ENCODE measurements around the gene KRT4.
"Not testable (repeated sequence)": the region's sequence is repeated elsewhere in the genome, so short reads cannot be mapped to it uniquely, and the experiment has no call there.

KRT4 gene

GRCh38 chr12:52807544-52808470 lies 6.1 kb downstream of the KRT4 start:
- DNase-seq (ENCODE audit: low read depth in 2 of 2), result no peak

- no peak for DNase-seq (ENCODE audit: low read depth in 2 of 2)
These were observed 6.9 kb downstream of the KRT4 start for GRCh38 chr12:52806821-52807543.

GRCh38 chr12:52806169-52806811 lies 7.6 kb downstream of the KRT4 start:
- DNase-seq (ENCODE audit: low read depth in 2 of 2), result no peak

DNA sequence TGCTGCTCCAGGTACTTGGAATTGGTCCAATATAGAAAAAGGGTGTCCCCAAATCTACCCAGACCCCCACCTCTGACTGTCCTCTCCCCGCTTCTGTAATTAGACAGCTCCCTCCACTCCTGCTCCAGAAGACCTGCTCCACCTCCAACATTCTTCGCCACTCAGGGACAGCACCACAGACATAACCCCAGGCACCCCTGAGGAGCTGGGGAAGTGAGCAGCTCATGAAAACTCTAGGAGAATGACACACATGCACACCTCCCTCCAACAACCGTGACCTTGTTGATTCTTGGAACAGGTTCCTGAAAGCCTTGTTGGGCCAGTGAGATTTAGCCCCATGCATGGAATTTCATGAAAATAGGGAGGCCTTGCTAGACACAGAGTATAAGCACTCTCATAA lies 8.2 kb downstream of the KRT4 start:
- no peak for DNase-seq (ENCODE audit: low read depth in 2 of 2)

DNA sequence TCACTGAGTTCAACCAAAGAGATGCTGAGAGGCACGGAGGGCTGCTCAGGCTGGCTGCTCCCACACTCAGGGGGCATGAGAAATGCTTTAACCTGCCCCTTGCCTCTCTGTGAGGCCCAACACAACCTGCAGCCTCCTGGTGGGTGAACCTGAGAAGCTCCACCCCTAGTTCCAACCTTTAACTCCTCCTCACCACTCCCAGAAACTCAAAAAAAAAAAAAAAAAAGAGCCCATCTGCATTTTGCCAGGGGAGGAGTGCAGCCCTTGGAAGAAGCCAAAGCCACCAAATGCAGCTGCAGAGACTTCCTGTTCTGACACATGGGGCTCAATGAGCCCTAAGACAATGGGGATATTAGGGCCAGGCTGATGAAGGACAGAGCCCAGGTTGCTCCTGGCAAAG lies 8.9 kb downstream of the KRT4 start:
- DNase-seq (ENCODE audit: low read depth in 2 of 2), result no peak

GRCh38 chr12:52802442-52802841 lies 11.5 kb downstream of the KRT4 start:
- DNase-seq (ENCODE audit: low read depth in 2 of 2), result no peak

GRCh38 chr12:52801773-52802172 lies 12.1 kb downstream of the KRT4 start:
- DNase-seq (ENCODE audit: low read depth in 2 of 2), result no peak

GRCh38 chr12:52800259-52800917 lies 13.5 kb downstream of the KRT4 start:
- no peak for DNase-seq (ENCODE audit: low read depth in 2 of 2)

- DNase-seq (ENCODE audit: low read depth in 2 of 2), result no peak
These were observed 14.3 kb downstream of the KRT4 start for GRCh38 chr12:52799505-52800211.

DNA sequence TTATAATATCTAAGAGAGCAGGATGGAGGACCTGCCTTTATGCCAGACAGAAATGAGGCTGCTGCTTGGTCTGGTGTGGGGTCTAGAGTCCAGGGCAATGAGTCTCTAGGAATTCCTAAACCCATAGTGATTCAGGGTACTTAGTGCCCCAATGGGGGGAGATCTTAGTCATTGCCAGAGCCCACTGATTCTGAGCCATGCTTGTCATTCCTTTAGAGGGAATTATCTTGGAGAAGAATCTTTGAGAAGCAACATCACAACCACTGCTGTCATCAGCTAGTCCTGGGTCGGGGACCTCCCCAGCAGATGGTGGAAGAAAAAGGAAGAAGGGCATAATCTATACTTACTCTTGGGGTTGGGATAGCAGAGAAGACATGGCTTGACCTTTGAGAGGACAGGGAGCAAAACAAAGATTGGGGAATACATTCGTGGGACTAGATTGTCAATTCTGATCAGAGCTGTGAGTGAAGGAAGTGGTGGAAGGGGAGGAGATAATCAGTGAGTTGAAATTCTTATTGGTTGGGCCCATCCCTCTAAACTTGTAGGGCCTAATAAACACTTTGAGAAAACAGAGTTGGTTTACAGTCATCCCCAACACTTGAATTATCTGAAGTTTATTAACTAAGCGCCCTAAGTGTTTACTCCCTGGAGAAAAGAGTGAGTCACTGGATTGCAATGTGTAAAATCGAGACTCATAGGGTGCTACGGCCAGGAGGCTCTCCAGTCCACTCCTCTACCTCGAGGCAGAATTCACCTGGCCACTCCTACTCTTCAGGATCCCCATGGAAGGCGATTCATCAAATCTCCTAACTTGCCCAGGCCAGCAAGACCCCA lies 15.0 kb downstream of the KRT4 start:
- DNase-seq (ENCODE audit: low read depth in 2 of 2), result no peak

GRCh38 chr12:52798003-52798670 lies 15.8 kb downstream of the KRT4 start:
- DNase-seq (ENCODE audit: low read depth in 2 of 2), result no peak

DNA sequence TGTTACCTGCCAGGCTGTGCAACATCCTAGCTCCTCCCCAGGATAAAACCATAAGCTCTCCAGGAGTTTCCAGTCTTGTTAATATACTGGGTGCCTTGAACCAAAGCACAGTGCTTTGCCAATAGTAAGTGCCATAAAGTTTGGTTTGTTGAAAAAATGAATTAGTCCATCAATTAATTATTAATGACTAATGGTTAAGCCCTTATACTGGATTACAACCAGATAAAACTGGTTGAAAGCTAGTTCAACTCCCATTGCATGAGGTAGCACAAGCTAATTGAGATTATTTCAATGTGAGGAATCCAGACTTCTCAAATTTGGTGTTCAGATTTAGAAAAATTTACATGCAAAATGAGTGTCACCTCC lies 16.4 kb downstream of the KRT4 start:
- no peak for DNase-seq (ENCODE audit: low read depth in 2 of 2)

DNA sequence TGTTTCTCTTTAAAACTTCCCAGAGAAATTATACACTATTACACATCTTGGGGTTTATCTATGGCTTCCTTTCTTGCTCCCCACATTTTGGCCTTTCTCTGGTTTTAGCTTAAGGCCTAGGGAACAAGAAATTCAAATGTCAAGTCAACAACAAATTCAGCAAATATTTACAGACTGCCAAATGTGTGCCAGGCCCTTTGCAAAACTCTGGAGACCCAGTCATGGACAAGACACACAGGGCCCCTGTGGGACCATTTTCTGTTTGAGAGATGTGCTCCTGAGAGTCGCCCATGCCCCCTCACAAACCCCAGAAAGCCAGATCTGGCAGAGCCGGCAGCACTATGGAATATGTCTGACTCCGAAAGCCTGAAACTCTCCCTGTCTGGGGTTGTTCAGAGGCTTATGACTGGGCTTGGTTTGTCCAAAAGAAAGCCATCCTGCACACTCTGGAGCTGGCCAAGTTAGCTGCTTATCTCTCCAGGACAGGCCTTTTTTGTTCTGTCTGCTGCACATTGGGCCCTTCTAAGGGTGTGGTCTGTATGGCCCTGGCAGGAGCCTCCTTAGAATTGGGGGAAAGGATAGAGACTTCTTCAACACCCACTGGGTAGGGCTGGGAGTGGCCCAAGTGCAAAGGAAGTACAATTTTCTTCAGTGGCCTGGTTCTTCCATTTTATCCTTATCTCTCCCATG lies 16.9 kb downstream of the KRT4 start:
- DNase-seq (ENCODE audit: low read depth in 2 of 2), result no peak

GRCh38 chr12:52796429-52796794 lies 17.5 kb downstream of the KRT4 start:
- DNase-seq (ENCODE audit: low read depth in 2 of 2), result no peak

DNA sequence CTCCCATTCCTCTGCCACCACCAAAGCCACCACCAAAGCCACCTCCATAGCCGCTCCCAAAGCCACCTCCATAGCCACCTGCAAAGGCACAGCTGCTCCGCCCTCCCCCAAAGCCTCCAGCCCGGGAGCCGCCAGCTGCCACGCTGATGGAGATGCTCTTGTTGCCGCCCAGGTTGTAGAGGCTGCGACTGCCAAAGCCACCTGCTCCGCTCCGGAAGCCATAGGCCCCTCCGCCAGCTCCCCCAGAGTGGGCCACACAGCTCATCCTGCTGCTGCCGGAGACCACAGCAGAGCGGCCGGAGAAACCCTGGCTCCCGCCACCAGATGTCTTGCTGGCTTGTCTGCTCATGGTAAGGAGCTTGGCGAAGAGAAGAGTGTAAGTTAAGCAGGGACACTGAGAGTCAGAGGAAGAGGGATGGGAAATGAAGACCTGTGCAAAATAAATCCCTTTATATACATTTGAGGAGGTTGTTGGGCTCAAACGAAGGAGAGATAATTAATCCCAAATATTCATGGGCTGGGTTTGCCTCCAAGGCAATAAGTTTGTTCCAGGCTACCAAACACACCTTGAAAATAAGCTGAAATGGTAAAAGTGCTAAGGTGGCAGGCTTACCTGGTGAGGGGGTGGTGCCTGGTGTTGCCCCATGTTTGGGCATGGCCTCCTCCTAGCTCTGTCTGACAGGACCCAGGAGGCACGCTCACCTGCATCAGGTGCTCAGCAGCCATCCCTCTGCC lies 18.1 kb downstream of the KRT4 start, which contains the start of gene KRT3:
TSS of gene KRT3 (minus strand) at position 424 of the 735 bp plus-strand sequence. CDS start at position 349, 75 bp downstream.
- DNase-seq (ENCODE audit: low read depth in 2 of 2), result no peak

GRCh38 chr12:52795332-52795674 lies 18.6 kb downstream of the KRT4 start:
- not testable (repeated sequence) for DNase-seq (ENCODE audit: low read depth in 2 of 2)

DNA sequence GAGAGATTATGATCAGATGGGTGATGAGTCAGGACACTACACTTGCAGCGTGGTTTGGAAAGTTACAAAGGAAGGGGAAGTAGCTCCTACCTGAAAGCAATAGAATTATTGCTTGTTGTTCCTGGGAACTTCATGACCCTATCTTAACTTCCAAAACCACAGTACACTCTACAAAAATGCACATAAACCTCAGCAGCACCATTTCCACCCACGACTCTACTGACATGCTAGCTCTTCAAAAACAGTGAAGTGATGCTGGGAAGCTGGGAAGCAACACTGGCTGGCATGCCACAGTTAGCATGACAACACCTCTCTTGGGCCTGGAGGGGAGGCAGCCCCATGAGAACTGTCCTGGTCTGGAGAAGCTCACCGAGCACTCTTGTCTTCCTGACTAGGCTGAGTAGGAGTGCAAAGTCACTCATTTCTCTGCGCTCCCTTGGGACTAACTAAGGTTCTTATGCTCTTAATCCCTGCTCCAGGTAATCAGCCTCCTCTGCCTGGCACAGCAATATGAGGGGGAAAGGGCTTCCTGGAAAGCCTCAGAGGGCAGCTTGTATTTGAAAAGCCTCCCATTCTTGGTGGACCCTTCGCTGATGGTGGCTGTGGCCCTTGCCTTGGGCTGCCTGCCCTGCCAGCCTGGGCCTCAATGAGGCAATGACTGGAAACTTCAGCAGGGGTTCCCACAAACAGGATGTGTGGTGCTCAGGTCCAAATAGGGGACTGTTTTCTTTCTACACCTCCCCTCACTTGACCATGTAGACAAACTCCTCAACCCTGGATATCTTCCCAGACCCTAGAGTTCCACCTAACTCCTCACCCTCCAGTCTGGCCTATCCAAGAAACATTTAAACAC lies 19.2 kb downstream of the KRT4 start:
- DNase-seq (ENCODE audit: low read depth in 2 of 2), result no peak
